GM21515 (cell line): ENCODE data around the gene PRKG1.

ENCODE experiments used
- ATAC-seq: cut with Tn5 transposase; IDR thresholded peaks from one replicate; pipeline ENCODE4 v1.9.1; 2021; ENCODE audit not compliant: unreplicated experiment

Gene PRKG1

DNA sequence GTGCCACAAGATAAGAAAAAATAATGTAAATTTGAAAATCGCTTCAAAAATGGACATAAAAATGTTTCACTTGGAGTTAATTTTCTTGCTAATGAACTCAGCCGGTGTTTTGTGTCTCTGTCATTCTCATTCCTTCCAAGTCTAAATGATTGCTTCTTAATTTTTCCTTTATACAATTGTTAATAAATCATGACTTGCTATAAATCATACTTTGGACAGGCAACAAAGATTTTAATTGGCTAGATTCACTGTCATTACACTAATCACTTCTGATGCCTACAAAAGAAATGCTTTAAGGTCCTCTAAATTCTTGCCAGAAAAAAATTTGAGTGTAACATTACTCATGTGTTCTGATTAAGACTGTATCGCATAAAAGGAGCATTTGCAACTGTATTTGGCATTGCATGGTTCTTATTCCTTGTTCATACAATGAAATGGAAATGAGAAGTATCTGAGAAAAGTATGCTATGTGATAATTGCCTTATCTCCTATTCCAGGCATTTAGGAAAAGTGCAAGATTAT is 1000.3 kb downstream of the PRKG1 start:
- no peak for ATAC-seq

DNA sequence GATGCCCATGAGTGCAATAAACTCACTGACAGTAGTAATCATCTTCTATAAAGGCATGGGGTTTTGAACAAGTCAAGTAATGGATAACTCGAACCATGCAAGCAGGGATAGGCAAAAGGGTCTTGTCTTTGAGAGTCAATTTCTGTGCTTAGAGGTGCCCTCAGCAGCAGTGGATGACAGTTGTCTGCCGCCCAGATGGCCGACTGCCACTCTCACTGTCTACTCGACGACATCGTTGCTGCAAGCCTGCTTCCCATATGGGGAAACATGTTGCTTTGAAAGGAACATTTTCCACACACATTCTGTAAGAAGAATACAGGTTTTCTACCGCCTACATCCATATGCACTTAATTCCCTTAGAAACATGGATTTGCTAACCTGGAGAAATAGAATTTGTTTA is 1003.5 kb downstream of the PRKG1 start:
- ATAC-seq: no peak

DNA sequence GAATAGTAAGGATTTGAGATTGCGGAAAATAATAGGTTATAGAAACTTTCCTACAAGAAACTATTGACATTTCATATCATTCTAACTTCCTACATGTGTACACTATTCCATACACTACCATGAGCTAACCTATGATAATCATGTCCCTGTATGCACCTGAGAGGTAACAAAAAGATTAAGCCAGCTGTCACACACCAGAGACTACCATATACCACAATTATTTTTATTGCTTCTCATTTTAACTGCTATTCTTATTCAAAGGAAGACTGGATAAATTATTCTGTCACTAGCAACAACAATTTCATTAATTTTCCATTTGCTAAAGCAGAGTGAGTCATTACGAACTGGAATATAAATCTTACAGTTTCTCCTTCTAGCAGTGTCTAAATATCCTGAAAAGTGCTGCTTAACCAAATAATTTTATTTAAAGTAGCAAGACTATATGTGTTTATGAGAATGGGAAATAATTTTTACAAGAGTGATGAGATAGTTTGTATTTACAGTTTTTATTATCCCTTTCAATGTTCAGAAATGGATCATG is 1004.2 kb downstream of the PRKG1 start:
- ATAC-seq: no peak

DNA sequence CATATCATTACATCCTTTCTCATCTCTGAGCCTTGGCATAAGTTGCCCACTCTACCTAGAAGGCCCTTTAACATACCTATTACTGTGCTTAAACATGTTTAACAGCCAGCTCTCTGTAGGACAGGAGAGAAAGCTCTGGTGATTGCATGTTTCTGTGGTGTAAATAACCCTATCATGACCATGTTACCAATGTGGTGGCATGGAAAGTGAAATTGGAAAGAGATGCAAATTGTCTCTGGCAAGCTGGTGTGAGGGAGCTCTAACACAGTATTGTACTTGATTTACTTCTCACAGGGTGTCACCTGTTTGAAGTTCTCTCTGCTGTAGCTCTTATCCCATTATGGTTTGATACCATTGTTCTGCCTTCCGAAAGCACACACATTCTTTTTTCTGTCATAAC is 1008.0 kb downstream of the PRKG1 start:
- ATAC-seq: no peak

DNA sequence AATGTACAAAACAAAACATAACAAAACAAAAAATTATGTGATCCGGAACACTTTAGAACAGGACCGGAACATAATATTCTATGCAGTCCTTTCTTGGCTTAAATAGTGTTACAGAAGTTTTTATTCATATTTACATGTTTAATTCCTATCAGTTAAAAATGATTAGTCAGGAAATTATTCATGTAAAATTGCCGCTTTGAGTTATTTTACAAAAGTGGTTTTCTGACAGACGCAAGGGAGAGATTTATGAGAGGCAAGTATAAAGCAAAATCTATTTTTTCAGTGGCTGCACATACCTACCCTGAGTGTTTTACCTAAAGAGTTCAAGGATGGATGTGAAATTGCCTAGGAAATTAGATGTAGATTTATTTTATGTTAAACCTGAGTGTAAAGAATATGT is 1009.1 kb downstream of the PRKG1 start:
- ATAC-seq: no peak

DNA sequence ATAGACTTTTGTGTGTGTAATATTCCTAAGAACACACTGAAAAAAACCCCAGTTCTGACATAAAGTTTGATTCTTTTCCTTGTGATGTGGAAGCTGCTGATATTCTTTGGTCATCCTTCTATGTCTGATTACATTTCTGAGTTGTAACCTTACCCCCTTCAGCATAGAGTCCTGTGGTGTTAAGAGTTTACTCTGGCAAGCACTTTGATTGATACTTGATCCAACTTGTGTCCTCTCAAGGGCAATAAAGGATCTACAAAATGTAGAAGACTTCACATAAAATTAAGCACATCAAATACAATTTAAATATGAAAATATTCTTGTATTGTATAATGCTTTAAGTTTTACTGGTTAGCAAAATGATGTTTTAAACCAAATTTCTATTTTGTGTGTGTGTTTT is 1018.1 kb downstream of the PRKG1 start:
- ATAC-seq: no peak

DNA sequence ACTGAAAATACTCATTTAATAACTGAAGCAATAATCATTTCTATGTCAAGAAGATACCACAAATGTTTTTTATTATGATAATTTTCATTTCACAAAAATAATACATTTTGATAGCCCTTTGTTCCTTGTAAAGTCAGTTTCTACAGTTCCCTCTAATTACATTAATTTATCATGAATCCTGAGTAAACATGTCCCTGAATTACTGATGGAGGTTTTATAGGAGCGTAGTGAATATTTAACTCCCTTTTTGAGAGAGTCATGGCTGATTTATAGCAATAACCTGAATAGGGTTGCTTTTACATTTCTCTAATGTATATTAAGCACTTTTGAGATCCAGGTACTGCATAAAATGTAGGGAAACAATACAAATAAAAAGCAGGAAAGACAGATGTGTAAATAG is 1023.8 kb downstream of the PRKG1 start:
- ATAC-seq: no peak

DNA sequence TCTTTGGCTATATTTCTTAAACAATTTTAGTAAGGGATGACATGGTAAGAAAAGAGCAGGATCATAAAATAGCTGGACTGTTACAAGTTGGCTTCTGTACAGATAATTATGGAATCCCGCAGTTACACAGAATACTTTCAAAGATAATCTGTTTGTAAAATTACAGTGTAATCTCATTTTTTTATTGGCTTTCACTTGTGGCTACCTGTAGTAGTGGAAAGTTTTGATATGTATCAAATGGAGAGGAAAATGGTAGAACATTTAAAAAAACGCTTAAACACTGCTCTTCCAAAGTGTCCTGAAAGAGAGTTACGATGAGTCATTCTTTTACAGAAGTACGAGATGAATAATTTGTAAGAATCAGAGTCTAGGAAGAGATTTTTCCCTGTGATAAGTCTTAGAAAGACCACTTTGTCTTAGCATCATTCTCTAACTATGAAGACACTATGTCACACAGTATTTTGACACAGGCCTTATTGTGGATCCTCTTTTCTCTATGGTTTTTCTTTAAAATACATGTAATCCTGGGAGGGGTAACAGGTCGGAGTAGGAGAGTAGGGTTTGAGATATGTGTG is 1024.8 kb downstream of the PRKG1 start:
- ATAC-seq: no peak

DNA sequence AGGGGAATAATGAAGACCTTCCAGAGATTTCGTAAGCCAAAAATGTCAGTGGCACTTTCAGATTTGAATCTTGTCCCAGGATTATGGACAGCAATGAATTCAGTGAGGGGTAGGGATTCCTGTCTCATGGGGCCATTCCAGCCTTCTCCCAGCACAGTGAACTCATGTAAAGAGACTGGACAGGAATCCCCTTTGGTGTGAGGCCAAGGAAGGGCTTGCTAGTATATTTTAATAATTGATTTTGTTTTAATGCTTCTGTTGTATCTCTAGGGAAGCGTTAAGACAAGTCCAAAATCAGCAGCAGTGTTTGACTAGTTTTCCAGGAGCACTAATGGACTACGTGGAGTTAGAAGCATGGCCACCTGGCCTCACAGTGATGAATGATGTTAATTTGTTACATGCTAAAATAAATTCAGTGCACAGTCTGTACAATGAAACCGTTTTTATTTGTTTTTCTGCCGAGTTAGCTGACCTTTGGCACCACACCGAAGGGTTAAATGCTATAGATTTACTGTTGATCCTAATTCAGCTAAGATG is 1025.8 kb downstream of the PRKG1 start:
- no peak for ATAC-seq

DNA sequence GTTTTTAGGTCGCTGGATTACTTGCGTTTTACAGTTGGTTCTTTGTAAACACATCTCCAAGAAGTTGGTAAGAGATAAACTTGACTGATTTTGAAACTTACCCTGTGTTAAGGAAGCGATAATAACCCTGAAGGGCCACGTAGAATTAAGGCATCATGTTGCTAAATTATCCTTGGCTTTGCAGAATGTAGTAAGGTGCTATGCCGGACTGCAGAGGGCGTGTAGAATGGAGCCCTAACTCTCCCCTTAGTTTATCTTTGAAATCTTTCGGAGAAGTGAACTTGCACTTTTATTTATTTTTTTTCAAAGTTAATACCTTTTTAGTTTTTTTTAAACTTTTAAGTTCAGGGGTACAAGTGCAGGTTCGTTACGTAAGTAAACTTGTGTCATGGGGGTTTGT is 1031.0 kb downstream of the PRKG1 start:
- ATAC-seq: no peak

DNA sequence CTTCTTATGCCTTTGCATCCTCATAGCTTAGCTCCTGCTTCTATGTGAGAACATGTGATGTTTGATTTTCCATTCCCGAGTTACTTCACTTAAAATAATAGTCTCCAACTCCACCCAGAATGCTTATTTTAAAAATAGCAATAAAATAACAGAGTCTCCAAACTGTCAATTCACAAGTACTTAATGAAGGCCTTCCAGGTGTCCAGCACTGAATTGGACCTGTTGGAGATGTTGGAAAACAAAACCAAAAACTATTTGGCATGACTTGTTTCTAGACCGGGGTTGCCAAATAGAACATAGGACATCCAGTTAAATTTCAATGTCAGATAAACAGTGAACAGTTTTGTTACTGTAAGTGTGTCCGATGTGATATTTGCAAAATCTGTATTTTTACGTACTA is 1031.7 kb downstream of the PRKG1 start:
- no peak for ATAC-seq

DNA sequence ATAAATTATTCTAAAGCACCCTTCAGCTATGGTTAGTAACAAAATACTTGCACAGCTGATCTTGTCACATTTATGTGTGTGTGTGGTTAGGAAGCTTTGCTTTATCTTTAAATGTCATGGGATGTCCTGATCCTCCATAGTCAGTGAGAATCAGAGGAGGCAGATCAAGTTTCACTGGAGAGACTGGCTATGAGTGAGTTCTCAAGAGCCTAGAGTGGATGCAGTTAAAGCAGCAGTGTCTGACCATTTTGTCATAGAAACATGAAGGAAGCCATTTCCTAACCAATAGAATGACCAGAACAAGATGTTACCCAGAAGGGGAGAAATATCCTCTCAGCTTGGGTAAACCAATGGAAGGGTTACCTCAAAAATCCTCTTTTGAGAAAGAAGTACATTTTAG is 1032.6 kb downstream of the PRKG1 start:
- no peak for ATAC-seq

DNA sequence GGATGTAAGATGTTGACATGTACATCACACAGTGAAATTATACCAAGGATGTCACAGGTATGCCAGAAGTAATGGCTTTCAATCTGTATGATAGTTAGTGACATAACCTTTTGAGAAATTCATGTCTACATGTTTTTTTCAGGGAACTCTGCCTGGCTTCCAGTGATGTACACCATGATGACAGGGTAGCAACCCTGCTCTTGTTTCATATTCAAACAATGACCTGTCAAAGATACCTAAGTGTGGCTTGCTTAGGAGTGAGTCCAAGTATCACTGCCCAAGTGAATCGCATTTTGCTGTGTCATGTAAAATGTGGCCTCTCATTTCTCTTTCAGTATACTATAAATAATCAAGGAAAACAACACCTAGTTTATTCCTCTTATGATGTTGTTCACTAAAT is 1033.9 kb downstream of the PRKG1 start:
- no peak for ATAC-seq

DNA sequence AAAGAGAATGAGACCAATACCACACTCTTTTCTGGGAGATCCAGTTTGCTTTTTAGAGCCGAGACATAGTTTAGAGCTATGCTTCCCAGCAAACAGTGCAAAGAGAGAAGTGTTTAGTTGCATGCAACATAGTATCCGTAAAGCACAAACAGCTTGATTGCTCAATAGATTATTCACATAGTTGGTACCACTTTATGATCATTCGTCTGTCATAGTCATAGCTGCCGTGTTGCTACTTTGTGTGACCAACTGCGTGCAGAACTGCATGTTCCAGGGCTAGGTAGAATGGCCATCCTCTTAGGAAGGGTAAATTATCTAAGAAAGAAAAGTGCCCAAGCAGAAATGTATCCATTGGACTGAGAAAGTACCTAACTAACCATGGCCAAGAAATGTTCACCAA is 1036.3 kb downstream of the PRKG1 start:
- no peak for ATAC-seq

DNA sequence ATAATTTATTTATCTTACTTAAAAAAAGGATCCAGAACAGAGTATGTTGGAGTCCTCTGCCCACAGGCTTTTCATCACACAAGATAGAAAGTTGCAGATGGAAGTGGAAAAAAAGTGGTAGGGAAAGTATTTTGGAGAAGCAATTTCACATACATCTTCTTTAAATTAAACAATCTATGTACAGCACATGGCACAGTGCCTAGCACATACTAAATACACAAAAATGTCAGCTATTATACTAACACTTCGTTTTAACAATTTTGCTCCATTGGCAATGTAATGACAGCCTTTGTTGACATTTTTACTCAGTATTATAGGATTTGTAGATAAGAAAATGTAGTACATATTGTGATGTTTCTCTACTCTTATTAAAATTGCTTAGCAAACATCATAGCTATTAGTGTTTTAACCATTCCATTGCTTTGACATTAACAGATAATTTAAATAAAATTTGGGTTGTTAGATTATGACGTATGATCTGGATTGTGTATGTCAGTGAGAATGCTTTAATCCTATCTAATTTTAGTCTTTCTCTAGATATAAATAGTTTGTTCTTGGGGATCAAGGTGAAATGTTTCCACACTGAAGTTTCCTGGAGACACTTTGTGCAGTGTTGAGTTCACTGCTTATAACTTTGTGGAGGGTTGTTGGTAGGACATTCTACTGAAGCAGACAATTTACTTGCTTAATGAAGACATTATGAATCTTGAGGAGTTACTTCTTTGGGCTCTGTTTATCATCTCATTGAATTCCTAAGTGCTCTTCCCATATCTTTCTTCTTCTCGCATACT is 1037.0 kb downstream of the PRKG1 start:
- no peak for ATAC-seq

DNA sequence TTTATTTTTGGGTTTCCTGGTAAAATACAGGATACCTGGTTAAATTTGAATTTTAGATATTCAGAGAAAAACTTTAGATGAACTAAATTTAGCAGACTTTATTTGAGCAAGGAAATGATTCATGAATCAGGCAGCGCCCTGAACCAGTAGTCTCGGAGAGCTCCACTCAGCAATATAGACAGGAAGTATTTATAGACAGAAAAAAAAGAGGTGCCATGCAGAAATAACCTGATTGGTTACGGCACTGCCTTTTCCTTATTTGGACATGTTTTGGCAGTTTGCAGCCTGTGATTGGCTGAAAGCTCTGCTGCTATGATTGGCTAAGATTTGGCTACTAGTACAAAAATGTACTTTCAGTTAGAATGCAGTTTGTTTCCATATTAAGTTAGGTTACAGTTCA is 1041.5 kb downstream of the PRKG1 start:
- no peak for ATAC-seq

DNA sequence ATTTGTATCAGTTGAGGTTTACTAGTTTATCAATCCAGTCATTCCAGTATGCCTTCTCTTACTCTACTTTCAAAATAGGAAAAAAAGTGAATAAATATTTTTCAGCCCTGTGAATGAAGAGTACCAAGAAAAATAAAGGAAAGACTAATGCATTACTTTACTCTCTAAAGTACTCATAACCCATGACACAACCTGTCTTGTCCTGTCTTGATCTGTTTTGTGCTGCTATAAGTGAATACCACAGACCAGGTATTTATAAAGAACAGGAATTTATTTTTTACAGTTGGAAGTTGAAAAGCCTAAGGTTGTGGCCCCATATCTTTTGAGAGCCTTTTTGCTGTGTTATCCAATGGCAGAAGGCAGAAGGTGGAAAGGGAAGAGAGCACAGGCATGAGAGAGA is 1045.2 kb downstream of the PRKG1 start:
- ATAC-seq: no peak

DNA sequence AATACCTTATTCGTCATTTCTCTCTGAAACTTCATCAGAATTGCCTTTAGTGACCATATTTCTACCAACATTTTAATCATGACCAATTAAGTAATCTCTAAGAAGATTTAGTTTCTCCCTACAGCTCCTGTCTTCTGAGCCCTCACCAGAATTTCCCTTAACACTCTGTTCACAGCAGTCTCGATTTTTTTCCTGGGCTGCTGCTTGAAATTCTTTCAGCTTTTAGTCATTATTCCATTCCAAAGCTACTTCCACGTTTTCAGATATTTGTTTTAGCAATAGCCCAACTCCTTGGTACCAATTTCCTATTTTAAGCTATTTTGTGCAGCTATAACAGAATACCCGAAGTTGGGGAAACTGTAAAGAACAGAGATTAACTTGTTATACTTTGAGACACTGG is 1047.4 kb downstream of the PRKG1 start:
- ATAC-seq: no peak

DNA sequence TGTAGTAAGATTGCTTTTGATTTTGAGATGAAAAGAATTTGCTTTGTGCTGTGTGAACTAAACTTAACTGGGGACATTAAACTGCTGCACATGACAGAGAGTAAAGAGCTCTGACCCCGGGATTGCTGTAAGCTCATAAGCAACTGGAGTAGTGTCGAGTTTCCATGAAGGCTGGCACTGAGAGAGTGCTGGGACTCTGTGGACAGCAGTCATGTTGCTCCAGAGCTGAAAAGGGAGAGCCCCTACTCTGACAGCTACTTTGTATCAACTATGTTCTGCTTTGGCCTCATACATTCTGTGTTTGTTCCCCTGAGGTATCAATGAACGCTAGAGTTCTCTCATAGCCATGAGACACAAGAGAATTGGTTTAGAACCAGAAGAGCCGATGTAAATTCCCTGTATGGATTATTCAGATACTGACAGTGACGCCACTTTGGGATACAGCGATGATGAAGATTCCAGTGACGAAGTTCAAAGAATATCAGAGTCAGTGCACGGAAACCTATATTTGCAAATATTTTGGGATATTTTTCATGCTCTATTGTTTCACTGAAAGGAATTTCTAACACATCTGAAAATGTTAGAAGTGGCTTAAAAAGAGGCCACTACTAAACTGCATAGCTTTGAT is 1053.9 kb downstream of the PRKG1 start:
- ATAC-seq: no peak

DNA sequence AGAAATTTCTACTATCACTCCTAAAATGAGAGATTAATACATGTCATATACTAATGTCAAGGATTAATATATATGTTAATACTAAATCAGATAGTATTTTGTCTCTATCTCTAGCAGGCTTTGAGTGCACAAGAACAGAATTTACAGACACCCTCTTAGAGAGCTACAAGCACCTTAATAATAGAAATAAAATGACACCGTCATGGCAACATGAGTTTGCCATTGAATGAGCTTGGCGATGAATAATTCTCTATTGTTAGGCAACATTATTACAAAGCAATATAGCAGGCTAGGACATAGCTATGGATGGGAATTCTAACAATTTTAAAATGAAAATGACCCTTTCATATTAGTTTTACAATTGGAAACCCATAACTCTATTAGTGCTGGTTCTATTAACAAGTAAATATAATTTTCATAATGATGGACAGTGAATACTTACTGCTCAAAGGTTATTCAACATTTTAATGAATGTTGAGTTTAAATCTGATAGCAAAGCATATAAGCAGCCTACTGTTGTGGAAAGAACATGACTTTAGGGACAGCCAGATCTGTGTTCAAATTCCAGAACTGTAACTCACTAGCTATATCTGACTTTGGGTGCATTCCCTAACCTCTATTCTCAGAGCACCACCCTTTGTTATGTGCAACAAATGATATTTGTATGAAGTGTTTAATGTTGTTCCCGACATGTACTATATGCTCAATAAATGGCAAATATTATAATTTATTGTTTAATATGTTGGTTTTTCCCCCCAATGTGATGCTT is 1055.3 kb downstream of the PRKG1 start:
- no peak for ATAC-seq

DNA sequence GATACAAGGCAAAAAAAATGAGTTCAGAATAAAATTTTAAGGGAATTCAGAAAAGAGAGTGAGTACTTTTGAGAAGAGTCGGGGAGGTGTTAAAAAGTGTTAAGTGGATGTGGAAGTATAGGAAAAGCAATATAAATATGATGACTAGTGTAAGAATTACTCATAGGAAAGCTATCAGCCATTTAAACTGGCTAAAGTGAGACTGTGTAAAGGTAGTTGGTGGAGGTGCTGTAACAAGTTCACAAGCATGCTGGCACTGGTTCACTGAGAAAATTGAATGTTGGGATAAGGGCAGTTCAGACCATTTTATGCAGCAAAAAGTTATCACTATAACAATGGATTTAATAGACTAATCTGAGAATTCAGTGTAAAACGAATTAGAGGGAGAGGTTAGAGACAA is 1060.8 kb downstream of the PRKG1 start:
- ATAC-seq: no peak
